Spleen (tissue), 7 donors: Measurements from ENCODE around the gene GGCX.

Source experiments
- CTCF ChIP-seq, 11 experiments: fragments of 200-600 bp in 7 of 11; fragments of 450-650 bp in 4 of 11; sonication (generic) in 4 of 11; IDR thresholded peaks in 8 of 11; conservative IDR thresholded peaks in 3 of 11; 1 replicate in 7 of 11; 2 replicates in 4 of 11; pipeline versions ENCODE4 v1.4.0 to v1.8.0; 2016 to 2021; ENCODE audit warnings: antibody characterized with exemption in 11 of 11, inconsistent platforms in 4 of 11, mild to moderate bottlenecking in 1 of 11
- POLR2AphosphoS5 ChIP-seq, 3 donors: sonication (generic); formaldehyde crosslinking; IDR thresholded peaks; one replicate each; pipeline ENCODE4 v1.5.1; 2017; ENCODE audit warnings: antibody characterized with exemption in 3 of 3
- donor health status: DM: no; HTN: no; CAD: no; lungs with moderate emphysema.
- donor health status: DM: no; HTN: no; CAD: no.
- donor health status: DM: no; HTN: no; CAD: no.

DNA sequence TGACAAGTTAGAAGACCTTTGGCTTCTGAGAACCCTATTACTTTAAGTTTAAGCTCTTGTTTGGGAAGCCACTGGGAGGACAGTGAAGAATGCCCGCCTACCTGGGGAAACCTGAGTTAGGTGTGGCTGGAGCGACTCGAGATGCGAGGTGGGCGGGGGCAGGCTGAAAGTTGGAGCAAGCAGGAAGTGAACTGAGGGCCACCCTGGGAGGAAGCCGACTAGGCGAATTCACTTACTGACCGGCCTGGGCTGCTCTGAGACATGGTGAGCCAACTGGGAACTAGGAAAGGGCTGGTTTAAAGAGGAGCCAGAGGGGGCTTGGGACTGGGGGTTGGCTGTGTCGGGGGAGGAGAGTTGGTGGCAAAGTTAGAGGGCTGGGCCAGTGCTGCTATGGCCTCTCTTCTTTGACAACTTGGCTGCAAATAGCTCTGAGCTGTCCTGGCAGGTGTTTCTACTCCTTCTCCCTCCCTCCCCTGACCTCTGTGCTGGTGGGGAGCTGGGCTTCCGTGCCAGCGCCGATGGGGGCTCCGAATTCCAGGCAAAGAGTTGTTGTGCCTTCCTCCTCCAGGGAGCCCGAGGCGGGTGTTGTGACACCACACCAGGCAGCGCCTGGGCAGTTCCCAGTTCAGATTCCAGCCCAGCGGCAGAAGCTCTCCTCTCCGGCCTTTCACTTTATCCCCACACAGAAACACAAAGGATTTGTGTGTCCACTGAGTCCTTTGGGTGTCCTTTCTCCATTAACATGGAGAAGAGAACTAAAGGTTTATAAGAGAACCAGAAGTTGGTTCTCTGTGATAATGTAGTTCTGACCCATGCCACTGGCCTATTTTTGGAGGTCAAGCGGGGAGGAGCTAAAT, 16.3 kb upstream of the GGCX start, which contains the start of gene VAMP8:
- TF ChIP-seq CTCF (IDR thresholded peaks at IDR 0.05 in 8 of 11, conservative IDR thresholded peaks at IDR 0.05 in 3 of 11) (no peak), POLR2AphosphoS5 (IDR thresholded peaks at IDR 0.05) (peak in 2 of 3 donors; percentile 31 to 56)
